Colonic mucosa (tissue), 4 donors: Measurements from ENCODE around the gene PGM5. TPM values are rescaled to one million over a fixed set of nuclear protein-coding genes. Genes with fewer than 3 reads are reported as not detected.
A peak's percentile ranks its signal among the peaks of the same experiment; 100 is the strongest.

Experiments
- DNase-seq: peaks from one replicate; pipeline ENCODE4 v3.0.0-alpha.2; 2020
- H3K27ac ChIP-seq: fragments of 200-600 bp; one replicate; pipeline ENCODE4 v1.8.0; 2021
- H3K27me3 ChIP-seq: fragments of 200-600 bp; one replicate; pipeline ENCODE4 v1.8.0; 2021
- H3K36me3 ChIP-seq: fragments of 200-600 bp; one replicate; pipeline ENCODE4 v1.8.0; 2021
- H3K4me1 ChIP-seq: fragments of 200-600 bp; one replicate; pipeline ENCODE4 v1.8.0; 2021; ENCODE audit warnings: mild to moderate bottlenecking
- H3K4me3 ChIP-seq: fragments of 200-600 bp; one replicate; pipeline ENCODE4 v1.8.0; 2021
- H3K9ac ChIP-seq, 2 donors: one replicate each; pipeline ENCODE4 v1.7.0; 2013; ENCODE audit warnings: control low read depth in 2 of 2, low read depth in 2 of 2, low read length in 2 of 2
- H3K9me3 ChIP-seq: fragments of 200-600 bp; one replicate; pipeline ENCODE4 v1.8.0; 2021
- intact Hi-C: fragments of 100-400 bp; cut with DNase I; formaldehyde crosslinking; loops from one replicate; pipeline ENCODE4 v1.14.1; 2022
- total RNA-seq, 2 donors: library from RNA; stranded (reverse); fragmentation: NEBNext Ultra II Directional in 1 of 2; extraction: Animal tissue kit (Norgen Biotek cat#: 25700) in 1 of 2; gene quantifications; one replicate each; pipeline ENCODE4 v1.2.1, GENCODE V29; 2021
- TF ChIP-seq, protein P1 (sequence below): fragments of 200-600 bp; IDR thresholded peaks from one replicate; pipeline ENCODE4 v1.8.0; 2022; ENCODE audit warnings: antibody characterized with exemption, mild to moderate bottlenecking
- donor health status: healthy.
- donor health status: DM: no; HTN: no; CAD: no.
- donor health status: DM: no; HTN: no; CAD: no.

PGM5 gene
- total RNA-seq, 2 donors from 2014 or later: 7.7 to 48.6 TPM

- Histone ChIP-seq H3K9ac (no peak overlapping the region), H3K9me3 (no peaks in the 10 kb centered on the region), H3K36me3 (no peaks in the 10 kb centered on the region), H3K27me3 (no peaks in the 10 kb centered on the region), H3K4me3 (no peak overlapping the region), H3K27ac (no peak overlapping the region), H3K4me1 (no peaks in the 10 kb centered on the region)
- intact Hi-C loops: no loop called here
- peak; percentile 32 for DNase-seq
- TF ChIP-seq, protein P1, sequence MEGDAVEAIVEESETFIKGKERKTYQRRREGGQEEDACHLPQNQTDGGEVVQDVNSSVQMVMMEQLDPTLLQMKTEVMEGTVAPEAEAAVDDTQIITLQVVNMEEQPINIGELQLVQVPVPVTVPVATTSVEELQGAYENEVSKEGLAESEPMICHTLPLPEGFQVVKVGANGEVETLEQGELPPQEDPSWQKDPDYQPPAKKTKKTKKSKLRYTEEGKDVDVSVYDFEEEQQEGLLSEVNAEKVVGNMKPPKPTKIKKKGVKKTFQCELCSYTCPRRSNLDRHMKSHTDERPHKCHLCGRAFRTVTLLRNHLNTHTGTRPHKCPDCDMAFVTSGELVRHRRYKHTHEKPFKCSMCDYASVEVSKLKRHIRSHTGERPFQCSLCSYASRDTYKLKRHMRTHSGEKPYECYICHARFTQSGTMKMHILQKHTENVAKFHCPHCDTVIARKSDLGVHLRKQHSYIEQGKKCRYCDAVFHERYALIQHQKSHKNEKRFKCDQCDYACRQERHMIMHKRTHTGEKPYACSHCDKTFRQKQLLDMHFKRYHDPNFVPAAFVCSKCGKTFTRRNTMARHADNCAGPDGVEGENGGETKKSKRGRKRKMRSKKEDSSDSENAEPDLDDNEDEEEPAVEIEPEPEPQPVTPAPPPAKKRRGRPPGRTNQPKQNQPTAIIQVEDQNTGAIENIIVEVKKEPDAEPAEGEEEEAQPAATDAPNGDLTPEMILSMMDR: no peak
These were observed 90.4 kb downstream of the PGM5 start for GRCh38 chr9:68446836-68447235.

DNA sequence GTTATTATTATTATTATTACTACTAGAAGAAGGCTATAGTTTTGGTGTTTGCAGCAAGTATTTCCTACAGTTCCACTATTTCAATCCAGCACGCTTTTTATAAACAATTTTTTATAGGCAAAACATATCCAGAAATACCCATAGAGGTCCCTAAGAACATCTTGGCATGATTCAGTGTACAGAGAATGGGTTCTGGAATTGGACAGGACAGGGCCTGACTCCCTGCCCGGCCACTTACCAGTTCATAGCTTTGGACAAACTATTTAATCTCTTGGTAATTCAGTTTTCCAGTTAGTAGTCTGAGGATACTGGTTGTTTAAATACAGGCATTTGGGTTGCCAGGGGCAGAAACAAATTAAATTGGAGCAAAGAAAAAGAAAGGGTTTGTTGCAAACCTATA lies 91.2 kb downstream of the PGM5 start:
- no peaks in the 10 kb centered on the region for H3K27me3 ChIP-seq
- H3K4me1 ChIP-seq: no peaks in the 10 kb centered on the region
- TF ChIP-seq, protein P1: no peak
- no peak overlapping the region for H3K9ac ChIP-seq
- no peaks in the 10 kb centered on the region for H3K9me3 ChIP-seq
- H3K36me3 ChIP-seq: no peaks in the 10 kb centered on the region
- H3K4me3 ChIP-seq: no peak overlapping the region
- intact Hi-C loops: no loop called here
- DNase-seq: no peak
- no peak overlapping the region for H3K27ac ChIP-seq

- intact Hi-C loops: no loop called here
- no peak overlapping the region for H3K27ac ChIP-seq
- H3K36me3 ChIP-seq: no peaks in the 10 kb centered on the region
- H3K27me3 ChIP-seq: no peaks in the 10 kb centered on the region
- TF ChIP-seq, protein P1: no peak
- no peaks in the 10 kb centered on the region for H3K4me1 ChIP-seq
- H3K9ac ChIP-seq: no peak overlapping the region
- H3K9me3 ChIP-seq: no peaks in the 10 kb centered on the region
- H3K4me3 ChIP-seq: no peak overlapping the region
- DNase-seq: no peak
These were observed 98.3 kb downstream of the PGM5 start for GRCh38 chr9:68454579-68455334.

- Histone ChIP-seq H3K4me3 (no peak overlapping the region), H3K9ac (no peak overlapping the region), H3K9me3 (no peaks in the 10 kb centered on the region), H3K4me1 (no peaks in the 10 kb centered on the region), H3K36me3 (no peaks in the 10 kb centered on the region), H3K27ac (no peak overlapping the region), H3K27me3 (no peaks in the 10 kb centered on the region)
- TF ChIP-seq, protein P1: no peak
- intact Hi-C loops: no loop called here
- DNase-seq: no peak
These were observed 99.0 kb downstream of the PGM5 start for GRCh38 chr9:68455451-68455850.

GRCh38 chr9:68457803-68458202 lies 101.4 kb downstream of the PGM5 start:
- H3K27ac ChIP-seq: no peak overlapping the region

More at GRCh38 chr9:68457803-68458202, 101.4 kb downstream of the PGM5 start:
- H3K9ac ChIP-seq: no peak overlapping the region
- no peaks in the 10 kb centered on the region for H3K9me3 ChIP-seq
- intact Hi-C loops: no loop called here
- no peak for DNase-seq
- no peak overlapping the region for H3K4me3 ChIP-seq
- TF ChIP-seq, protein P1: no peak
- H3K36me3 ChIP-seq: no peaks in the 10 kb centered on the region
- H3K27me3 ChIP-seq: no peaks in the 10 kb centered on the region
- H3K4me1 ChIP-seq: no peaks in the 10 kb centered on the region
